Thoracic aorta (tissue), 2 donors: ENCODE measurements around the gene HMCN1. TPM values are rescaled to one million over a fixed set of nuclear protein-coding genes. Genes with fewer than 3 reads are reported as not detected.

Experiments used
- ATAC-seq: fragments of 150-250 bp; one replicate; pipeline ENCODE4 v1.8.0; 2017; ENCODE audit warnings: low read depth; ENCODE audit not compliant: insufficient number of reproducible peaks, low FRiP score
- DNase-seq: peaks from one replicate; pipeline ENCODE4 v3.0.0-alpha.2; 2020; ENCODE audit warnings: low spot score
- H3K27ac ChIP-seq, 2 donors: fragments of 200-600 bp; sonication (generic); 1 replicate in 1 of 2; 2 replicates in 1 of 2; pipeline ENCODE4 v1.5.1; 2016; ENCODE audit warnings: mild to moderate bottlenecking in 2 of 2, moderate library complexity in 2 of 2
- H3K27me3 ChIP-seq: fragments of 200-600 bp; sonication (generic); replicated peaks from 2 replicates; pipeline ENCODE4 v1.6.0; 2016; ENCODE audit warnings: mild to moderate bottlenecking; ENCODE audit not compliant: insufficient read depth
- H3K36me3 ChIP-seq: fragments of 200-600 bp; sonication (generic); one replicate; pipeline ENCODE4 v1.5.1; 2016
- H3K4me1 ChIP-seq, 2 donors: fragments of 200-600 bp; sonication (generic); 1 replicate in 1 of 2; 2 replicates in 1 of 2; pipeline versions ENCODE4 v1.5.1 to v1.6.0; 2016; ENCODE audit warnings: low read depth in 2 of 2, mild to moderate bottlenecking in 1 of 2; ENCODE audit not compliant: control insufficient read depth in 1 of 2
- H3K4me3 ChIP-seq: fragments of 200-600 bp; sonication (generic); 2 replicates; pipeline ENCODE4 v1.5.1; 2016; ENCODE audit warnings: mild to moderate bottlenecking
- H3K9me3 ChIP-seq: fragments of 200-600 bp; sonication (generic); 2 replicates; pipeline ENCODE4 v1.5.1; 2016
- total RNA-seq, 2 donors: library from RNA; depleted of rRNA; stranded (reverse); fragments of >200 nt; gene quantifications; one replicate each; pipeline versions ENCODE4 v1.1.0 to v1.2.3, GENCODE V29; 2016
- TF ChIP-seq, protein P1 (sequence below): fragments of 200-600 bp; sonication (generic); IDR thresholded peaks from one replicate; pipeline ENCODE4 v1.5.1; 2019; ENCODE audit warnings: antibody characterized with exemption

HMCN1 gene
- total RNA-seq, 2 donors from 2014 or later = 142 to 191 TPM

- Histone ChIP-seq H3K36me3 (no peaks in the 10 kb centered on the region), H3K27ac (no peak overlapping the region), H3K9me3 (no peaks in the 10 kb centered on the region), H3K4me3 (no peak overlapping the region), H3K27me3 (no peaks in the 10 kb centered on the region), H3K4me1 (peaks cover 2 to 20% of the 10 kb centered on the region in 2 donors)
- no peak for DNase-seq
- ATAC-seq = no peak
- TF ChIP-seq, protein P1, sequence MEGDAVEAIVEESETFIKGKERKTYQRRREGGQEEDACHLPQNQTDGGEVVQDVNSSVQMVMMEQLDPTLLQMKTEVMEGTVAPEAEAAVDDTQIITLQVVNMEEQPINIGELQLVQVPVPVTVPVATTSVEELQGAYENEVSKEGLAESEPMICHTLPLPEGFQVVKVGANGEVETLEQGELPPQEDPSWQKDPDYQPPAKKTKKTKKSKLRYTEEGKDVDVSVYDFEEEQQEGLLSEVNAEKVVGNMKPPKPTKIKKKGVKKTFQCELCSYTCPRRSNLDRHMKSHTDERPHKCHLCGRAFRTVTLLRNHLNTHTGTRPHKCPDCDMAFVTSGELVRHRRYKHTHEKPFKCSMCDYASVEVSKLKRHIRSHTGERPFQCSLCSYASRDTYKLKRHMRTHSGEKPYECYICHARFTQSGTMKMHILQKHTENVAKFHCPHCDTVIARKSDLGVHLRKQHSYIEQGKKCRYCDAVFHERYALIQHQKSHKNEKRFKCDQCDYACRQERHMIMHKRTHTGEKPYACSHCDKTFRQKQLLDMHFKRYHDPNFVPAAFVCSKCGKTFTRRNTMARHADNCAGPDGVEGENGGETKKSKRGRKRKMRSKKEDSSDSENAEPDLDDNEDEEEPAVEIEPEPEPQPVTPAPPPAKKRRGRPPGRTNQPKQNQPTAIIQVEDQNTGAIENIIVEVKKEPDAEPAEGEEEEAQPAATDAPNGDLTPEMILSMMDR = no peak
Measured at GRCh38 chr1:185935360-185935759, 201.2 kb downstream of the HMCN1 start.

DNA sequence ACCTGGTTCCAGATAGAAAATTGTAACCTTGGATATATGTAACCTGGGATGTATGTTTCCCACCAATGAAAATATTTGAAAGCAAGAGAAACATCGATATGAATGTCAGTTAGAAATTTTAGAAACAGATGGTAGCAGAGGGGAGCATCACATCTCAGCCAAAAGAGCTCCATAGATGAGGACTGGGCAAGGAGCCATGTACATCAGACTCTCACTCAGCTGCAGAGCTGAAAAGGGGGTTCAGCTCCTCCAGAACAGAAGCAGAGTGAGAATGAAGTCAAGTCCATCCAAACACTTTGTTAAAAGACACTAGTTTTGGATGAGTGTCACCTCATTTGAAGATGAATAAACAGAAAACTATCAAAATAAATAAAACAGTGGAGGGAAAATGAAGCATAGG is 202.4 kb downstream of the HMCN1 start:
- Histone ChIP-seq H3K27me3 (no peaks in the 10 kb centered on the region), H3K9me3 (no peaks in the 10 kb centered on the region), H3K4me1 (peaks cover 0 to 11% of the 10 kb centered on the region in 2 donors), H3K36me3 (no peaks in the 10 kb centered on the region), H3K27ac (peak overlapping the region; percentile 14 to 19), H3K4me3 (no peak overlapping the region)
- TF ChIP-seq, protein P1 = no peak
- ATAC-seq = no peak
- DNase-seq = no peak

- TF ChIP-seq, protein P1 = no peak
- DNase-seq = no peak
- Histone ChIP-seq H3K36me3 (no peaks in the 10 kb centered on the region), H3K27ac (no peak overlapping the region), H3K9me3 (no peaks in the 10 kb centered on the region), H3K4me3 (no peak overlapping the region), H3K4me1 (peaks cover 0 to 11% of the 10 kb centered on the region in 2 donors), H3K27me3 (no peaks in the 10 kb centered on the region)
- no peak for ATAC-seq
Measured at GRCh38 chr1:185938396-185938795, 204.2 kb downstream of the HMCN1 start.

- TF ChIP-seq, protein P1 = no peak
- Histone ChIP-seq H3K27ac (no peak overlapping the region), H3K4me1 (peaks cover 0 to 11% of the 10 kb centered on the region in 2 donors), H3K27me3 (no peaks in the 10 kb centered on the region), H3K9me3 (no peaks in the 10 kb centered on the region), H3K4me3 (no peak overlapping the region), H3K36me3 (no peaks in the 10 kb centered on the region)
- DNase-seq (no peak), ATAC-seq (no peak)
Measured at GRCh38 chr1:185939142-185939541, 205.0 kb downstream of the HMCN1 start.

GRCh38 chr1:185942961-185943360 is 208.8 kb downstream of the HMCN1 start:
- no peaks in the 10 kb centered on the region for H3K27me3 ChIP-seq
- no peak overlapping the region for H3K27ac ChIP-seq
- no peak overlapping the region for H3K4me3 ChIP-seq
- TF ChIP-seq, protein P1 = no peak
- H3K9me3 ChIP-seq = no peaks in the 10 kb centered on the region
- no peaks in the 10 kb centered on the region for H3K4me1 ChIP-seq
- DNase-seq = no peak
- ATAC-seq = no peak
- no peaks in the 10 kb centered on the region for H3K36me3 ChIP-seq
